Hypothalamus (tissue), 51 donors: ENCODE data around the gene CREB3L2.
"Not testable (repeated sequence)": the region's sequence is repeated elsewhere in the genome, so short reads cannot be mapped to it uniquely, and the experiment has no call there.

Experiments
- DNase-seq, 51 donors: peaks; one replicate each; lab custom pipeline; 2025; lab: John Stamatoyannopoulos, UW

The CREB3L2 gene

DNA sequence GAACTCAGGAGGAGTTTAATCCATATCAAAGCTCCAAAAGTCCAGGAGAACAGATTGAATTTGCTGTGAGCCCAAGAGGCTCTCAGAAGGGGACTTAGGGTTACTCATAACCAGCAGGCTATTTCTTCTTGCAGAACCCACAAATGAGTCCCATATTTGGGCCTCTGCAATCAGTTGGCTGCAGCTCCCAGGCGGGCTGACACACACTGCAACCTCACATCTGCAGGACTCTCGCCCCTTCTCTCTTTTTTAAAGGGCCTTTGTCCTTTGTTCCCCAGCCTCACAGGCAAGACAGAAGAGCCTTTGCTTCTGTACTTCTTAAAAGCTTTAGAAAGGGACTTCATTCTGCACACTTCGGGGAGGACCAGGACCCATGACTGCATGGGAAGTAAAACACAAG lies 26.7 kb downstream of the CREB3L2 start:
- peak in 27 of 51 donors; percentile 9 to 69 (median 35) for DNase-seq

GRCh38 chr7:137974766-137975165 lies 27.1 kb downstream of the CREB3L2 start:
- DNase-seq: no peak

GRCh38 chr7:137970253-137970975 lies 31.5 kb downstream of the CREB3L2 start:
- DNase-seq: peak in 5 of 51 donors; percentile 8 to 26 (median 18)

DNA sequence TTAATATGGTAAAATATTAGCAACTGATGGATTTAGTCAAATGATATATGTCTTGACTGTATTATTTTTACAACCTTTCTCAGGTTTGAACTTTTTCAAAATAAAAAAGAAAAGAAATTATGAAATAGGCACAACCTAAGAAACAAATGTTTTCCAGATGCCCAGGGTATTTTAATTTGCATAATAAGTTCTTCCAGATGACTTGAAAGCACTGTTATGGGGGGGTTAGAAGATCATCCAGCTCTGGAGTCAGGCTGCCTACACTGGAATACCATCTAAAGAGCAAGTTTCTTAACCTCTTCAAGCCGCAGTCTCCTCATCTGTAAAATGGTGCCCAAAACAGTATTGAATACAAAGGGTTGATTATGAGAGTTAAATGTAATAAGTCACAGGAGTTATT lies 32.1 kb downstream of the CREB3L2 start:
- no peak for DNase-seq

GRCh38 chr7:137968890-137969289 lies 33.0 kb downstream of the CREB3L2 start:
- DNase-seq: no peak

DNA sequence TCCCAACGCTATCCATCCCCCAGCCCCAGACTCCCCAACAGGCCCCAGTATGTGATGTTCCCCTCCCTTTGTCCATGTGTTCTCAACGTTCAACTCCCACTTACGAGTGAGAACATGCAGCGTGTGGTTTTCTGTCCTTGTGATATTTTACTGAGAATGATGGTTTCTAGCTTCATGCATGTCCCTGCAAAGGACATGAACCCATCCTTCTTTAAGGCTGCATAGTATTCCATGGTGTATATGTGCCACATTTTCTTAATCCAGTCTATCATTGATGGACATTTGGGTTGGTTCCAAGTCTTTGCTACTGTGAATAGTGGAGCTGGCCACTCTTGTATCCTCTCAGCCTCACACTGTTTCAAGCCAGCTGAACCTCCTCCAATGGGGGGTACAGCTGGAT lies 33.5 kb downstream of the CREB3L2 start:
- DNase-seq: not testable (repeated sequence)

GRCh38 chr7:137967143-137968018 lies 34.5 kb downstream of the CREB3L2 start:
- DNase-seq: no peak

- DNase-seq: no peak
Observed at GRCh38 chr7:137966641-137967142, 35.2 kb downstream of the CREB3L2 start.

- no peak for DNase-seq
Observed at GRCh38 chr7:137965942-137966640, 35.8 kb downstream of the CREB3L2 start.

DNA sequence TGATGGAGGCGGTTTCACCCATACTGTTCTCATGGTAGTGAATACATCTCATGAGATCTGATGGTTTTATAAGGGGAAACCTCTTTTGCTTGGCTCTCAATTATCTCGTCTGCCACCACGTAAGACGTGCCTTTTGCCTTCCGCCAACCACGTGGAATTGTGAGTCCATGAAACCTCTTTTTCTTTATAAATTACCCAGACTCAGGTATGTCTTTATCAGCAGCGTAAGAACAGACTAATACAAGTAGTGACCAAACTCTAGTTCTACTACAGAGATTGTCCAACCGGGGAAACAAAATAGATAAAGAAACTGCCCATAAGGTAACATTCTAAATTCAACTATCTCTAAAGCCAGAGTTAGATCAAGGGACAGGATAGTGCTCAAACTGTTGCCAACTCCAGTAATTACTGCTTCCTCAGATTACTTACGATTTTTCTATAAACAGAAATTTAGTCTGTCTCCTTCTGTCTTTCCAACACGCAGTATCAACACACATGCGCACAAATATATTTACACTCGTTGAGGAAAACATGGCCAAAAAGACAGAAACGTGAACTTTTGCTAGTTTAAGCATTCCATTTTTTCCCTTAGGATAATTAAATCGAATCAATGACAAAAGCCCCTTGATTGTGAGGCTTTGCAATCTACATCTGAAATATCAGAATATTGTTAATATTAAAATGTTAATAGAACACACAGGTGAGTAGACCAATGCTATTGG lies 36.9 kb downstream of the CREB3L2 start:
- no peak for DNase-seq

GRCh38 chr7:137962875-137963507 lies 38.9 kb downstream of the CREB3L2 start:
- DNase-seq: no peak

DNA sequence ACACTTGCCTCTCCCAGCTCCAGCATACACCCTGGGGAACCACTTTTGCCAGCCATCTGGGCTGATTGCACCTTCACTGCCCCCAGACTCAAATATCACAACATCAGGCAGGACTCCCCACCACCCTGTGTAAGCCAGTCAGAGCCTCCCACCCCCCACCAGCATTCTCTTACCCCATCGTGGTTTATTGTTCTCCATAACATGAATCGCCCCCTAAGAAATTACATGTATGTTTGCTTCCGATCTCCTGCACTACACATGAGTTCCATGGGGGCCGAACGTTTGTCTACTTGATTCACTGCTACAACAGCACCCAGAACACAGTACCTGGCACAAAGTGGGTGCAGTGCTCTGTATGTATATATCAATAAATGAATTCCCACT lies 39.4 kb downstream of the CREB3L2 start:
- no peak for DNase-seq

- DNase-seq: peak in 1 of 51 donors; percentile 7
Observed at GRCh38 chr7:137961200-137962177, 40.4 kb downstream of the CREB3L2 start.

DNA sequence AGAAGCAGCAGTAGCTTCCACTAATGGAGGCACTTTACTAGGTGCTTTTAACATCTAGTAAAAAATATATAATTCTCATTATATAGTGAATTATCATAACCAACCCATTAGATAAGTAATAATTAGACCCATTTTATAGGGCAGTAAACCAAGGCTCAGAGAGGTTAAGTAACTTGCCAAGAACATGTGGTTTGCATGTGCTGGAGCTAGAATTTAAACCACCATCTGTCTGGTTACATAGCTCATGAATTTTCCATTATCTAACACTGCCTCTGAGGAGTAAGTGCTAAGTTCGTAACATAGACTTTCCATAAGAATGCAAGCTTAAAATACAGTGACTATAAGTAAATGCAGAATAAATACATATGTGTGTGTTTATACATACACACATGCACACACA lies 41.9 kb downstream of the CREB3L2 start:
- no peak for DNase-seq

GRCh38 chr7:137958470-137959431 lies 43.1 kb downstream of the CREB3L2 start:
- DNase-seq: no peak

DNA sequence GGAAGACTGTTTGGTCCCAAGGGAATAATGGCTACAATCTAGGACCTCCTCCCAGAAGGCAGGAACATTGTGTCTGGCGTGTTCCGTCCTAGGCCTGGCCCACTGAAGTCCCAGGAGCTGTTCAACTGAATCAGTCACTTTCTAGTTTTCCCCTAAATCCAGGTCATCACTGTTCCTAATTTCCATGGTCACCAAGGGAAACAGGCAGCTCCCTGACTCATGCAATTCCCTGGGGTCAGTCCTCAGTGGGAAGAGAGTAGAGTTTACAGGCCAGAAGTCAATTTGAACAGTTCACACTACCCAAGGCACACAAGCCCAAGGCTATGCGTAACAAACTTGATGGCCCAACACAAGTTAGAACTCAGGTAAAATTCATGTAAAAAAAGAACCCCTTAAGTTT lies 44.0 kb downstream of the CREB3L2 start:
- no peak for DNase-seq

- DNase-seq: no peak
Observed at GRCh38 chr7:137956591-137956990, 45.3 kb downstream of the CREB3L2 start.

DNA sequence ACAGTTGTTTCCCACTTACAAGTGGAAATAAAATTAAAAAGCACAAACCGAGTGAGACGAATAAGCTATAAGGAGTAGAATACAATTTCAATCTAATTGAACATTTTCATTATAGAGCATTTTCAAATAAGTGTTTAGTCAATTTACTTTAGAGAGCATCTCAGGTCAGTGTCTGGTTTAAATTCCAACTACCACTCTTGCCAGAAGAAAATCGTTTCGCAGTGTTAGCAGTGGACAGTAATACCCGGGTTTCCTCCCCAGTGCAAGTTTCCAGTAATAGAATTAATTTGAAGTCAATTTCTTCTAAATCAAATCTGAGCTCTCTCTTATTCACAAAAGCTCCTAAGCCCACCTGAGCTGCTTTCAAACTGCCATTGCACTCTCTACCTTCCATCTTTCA lies 45.7 kb downstream of the CREB3L2 start:
- DNase-seq: no peak
